ENCODE measurements around the gene STXBP6.

STXBP6 gene

GRCh38 chr14:24851406-24851805, 198.5 kb downstream of the STXBP6 start:
- H3K4me3 ChIP-seq (ENCODE audit: low read depth, low read length): no peak overlapping the region
- in situ Hi-C loops (cut with HindIII; ENCODE audit: low sequenced_read_pairs): no loop called here
- TF ChIP-seq, protein P1, sequence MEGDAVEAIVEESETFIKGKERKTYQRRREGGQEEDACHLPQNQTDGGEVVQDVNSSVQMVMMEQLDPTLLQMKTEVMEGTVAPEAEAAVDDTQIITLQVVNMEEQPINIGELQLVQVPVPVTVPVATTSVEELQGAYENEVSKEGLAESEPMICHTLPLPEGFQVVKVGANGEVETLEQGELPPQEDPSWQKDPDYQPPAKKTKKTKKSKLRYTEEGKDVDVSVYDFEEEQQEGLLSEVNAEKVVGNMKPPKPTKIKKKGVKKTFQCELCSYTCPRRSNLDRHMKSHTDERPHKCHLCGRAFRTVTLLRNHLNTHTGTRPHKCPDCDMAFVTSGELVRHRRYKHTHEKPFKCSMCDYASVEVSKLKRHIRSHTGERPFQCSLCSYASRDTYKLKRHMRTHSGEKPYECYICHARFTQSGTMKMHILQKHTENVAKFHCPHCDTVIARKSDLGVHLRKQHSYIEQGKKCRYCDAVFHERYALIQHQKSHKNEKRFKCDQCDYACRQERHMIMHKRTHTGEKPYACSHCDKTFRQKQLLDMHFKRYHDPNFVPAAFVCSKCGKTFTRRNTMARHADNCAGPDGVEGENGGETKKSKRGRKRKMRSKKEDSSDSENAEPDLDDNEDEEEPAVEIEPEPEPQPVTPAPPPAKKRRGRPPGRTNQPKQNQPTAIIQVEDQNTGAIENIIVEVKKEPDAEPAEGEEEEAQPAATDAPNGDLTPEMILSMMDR (IDR thresholded peaks at IDR 0.05; ENCODE audit: low read depth, low read length): no peak
- no peak for DNase-seq (ENCODE audit: low read depth, low spot score)

DNA sequence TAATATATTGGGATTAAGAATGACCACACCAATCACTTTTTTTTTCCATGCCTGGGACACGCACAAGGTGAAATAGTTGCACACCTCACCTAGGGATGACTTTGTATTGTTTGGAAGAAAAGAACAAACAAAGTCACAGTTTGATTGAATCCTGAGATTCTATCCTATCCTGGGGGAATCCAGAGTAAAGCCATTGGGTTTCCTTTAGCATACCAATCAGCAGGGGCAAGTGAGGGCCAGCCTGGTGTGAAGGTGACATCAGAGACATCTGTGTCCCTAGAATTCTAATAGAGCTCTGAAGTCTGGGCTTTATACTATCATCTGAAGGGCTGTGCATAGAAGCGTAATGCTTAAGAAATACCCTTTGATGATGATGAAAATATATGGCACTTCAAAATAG, 199.9 kb downstream of the STXBP6 start:
- no peak for DNase-seq (ENCODE audit: low read depth, low spot score)
- TF ChIP-seq, protein P1 (IDR thresholded peaks at IDR 0.05; ENCODE audit: low read depth, low read length): no peak
- H3K4me3 ChIP-seq (ENCODE audit: low read depth, low read length): no peak overlapping the region
- in situ Hi-C loops (cut with HindIII; ENCODE audit: low sequenced_read_pairs): no loop called here

DNA sequence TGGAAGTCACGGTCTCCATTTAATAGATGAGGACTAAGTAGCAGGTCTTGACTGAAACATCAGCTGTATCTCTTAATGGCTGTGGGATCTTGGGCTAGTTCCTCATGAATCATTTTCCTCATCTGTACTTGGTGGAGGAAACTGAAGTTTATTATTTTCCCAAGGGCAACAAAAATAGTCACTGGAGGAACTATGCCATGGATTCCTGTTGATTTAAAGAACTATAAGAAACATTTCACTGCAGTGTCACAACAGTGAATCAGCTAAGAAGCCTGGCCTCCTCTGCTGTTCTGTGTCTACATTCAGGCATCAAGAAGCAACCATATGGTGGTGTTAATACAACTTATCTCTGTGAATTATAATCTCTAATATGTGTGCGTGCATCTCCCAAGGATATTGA, 200.5 kb downstream of the STXBP6 start:
- no peak overlapping the region for H3K4me3 ChIP-seq (ENCODE audit: low read depth, low read length)
- in situ Hi-C loops (cut with HindIII; ENCODE audit: low sequenced_read_pairs): no loop called here
- DNase-seq (ENCODE audit: low read depth, low spot score): peak; percentile 70
- TF ChIP-seq, protein P1 (IDR thresholded peaks at IDR 0.05; ENCODE audit: low read depth, low read length): no peak

DNA sequence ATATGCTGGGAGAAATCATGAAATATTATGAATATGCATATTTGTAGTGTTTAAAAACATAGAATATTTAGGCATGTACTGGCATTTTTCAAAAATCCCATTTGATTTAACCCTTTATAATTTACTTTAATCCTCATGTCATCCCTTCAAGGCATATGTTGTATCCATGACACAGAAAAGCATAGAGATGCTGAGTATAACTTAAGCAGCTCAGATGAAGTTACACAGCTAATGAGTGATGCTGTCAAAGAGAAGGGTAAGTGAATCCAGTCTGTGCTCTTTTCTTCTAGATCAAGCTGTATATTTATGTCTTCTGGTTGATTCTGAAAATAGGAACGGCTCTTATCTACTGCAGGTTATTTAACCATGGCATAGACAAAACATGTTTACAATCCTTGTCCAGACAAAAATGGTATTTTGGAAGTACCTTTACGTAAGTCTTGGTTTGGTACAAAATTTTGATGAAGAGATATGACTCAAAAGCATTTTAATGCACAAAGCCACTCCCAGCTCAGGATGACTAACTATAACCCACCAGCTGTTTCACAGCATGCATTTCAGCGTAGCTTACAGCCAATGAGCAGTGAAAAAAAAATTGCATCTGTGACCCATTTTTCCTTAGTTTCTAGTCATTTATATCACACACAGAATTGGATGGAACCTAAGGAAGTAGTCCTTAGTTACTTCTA, 201.7 kb downstream of the STXBP6 start:
- no peak overlapping the region for H3K4me3 ChIP-seq (ENCODE audit: low read depth, low read length)
- in situ Hi-C loops (cut with HindIII; ENCODE audit: low sequenced_read_pairs): no loop called here
- TF ChIP-seq, protein P1 (IDR thresholded peaks at IDR 0.05; ENCODE audit: low read depth, low read length): no peak
- peak; percentile 82 for DNase-seq (ENCODE audit: low read depth, low spot score)

- no peak for DNase-seq (ENCODE audit: low read depth, low spot score)
- H3K4me3 ChIP-seq (ENCODE audit: low read depth, low read length): no peak overlapping the region
- in situ Hi-C loops (cut with HindIII; ENCODE audit: low sequenced_read_pairs): no loop called here
- TF ChIP-seq, protein P1 (IDR thresholded peaks at IDR 0.05; ENCODE audit: low read depth, low read length): no peak
These were observed 202.3 kb downstream of the STXBP6 start for GRCh38 chr14:24847568-24848095.

- no peak overlapping the region for H3K4me3 ChIP-seq (ENCODE audit: low read depth, low read length)
- DNase-seq (ENCODE audit: low read depth, low spot score): no peak
- in situ Hi-C loops (cut with HindIII; ENCODE audit: low sequenced_read_pairs): no loop called here
These were observed 203.7 kb downstream of the STXBP6 start for GRCh38 chr14:24846261-24846660.

More at GRCh38 chr14:24846261-24846660, 203.7 kb downstream of the STXBP6 start:
- TF ChIP-seq, protein P1 (IDR thresholded peaks at IDR 0.05; ENCODE audit: low read depth, low read length): no peak

Measured in astrocyte of the spinal cord (primary cell).